ENCODE data around the gene OXNAD1.
A peak's percentile ranks its signal among the peaks of the same experiment; 100 is the strongest.

The OXNAD1 gene

DNA sequence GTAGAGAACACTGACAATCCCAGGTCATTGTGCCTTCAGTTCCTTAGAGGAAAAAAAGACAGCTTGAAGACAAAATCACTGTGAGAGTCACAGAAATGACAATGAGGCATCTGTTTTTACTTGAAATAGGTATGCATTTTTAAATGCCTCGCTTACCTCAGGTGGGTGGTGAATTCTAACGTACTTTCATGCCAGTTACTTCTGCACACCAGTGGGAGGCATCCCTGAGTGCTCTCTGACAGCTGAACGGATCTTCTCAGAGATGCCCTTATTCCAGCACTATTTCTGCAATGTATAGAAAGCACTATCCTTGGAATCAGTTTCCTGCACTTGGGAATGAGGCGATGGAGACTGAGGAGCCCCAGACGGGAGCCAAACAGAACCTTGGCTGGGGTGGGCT, 16.5 kb upstream of the OXNAD1 start:
- no peak for DNase-seq

DNA sequence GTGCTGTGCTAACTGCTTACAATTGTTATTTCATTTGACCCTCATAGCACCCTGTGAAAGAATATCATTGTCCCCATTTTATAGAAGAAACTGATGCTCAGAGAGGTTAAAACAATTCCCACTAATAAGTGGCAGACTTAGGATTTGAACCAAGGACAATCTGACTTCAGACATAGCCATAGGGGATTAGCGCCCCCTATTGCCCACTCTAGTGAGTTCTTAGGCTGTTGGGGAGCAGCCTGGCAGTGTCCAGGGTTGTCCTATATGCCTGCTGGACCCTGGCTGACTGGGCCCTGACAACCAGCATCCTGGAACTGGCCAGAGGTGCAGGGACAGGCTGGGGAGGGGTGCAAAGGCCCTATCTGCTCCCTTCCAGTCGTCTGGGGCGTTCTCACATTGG, 15.7 kb upstream of the OXNAD1 start:
- peak; percentile 40 for DNase-seq

DNA sequence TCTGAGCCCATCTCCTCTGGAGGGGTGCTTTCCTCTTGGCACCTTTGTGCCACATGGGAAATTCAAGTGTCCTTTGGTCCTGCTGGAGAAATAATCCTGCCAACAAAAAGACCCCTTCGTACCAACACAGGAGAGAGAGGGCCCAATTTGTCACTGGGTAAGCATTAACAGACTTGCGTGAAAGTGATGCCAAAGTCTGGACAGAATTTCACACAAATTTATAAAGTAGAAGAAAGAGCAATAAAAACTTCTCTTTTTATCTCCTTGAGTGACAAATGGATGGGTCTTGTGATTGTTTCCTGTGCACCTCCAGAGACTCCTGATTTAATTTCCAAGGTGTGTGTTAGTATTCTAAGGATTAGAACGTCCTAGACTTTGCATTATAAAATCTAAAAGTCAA, 15.1 kb upstream of the OXNAD1 start:
- no peak for DNase-seq

DNA sequence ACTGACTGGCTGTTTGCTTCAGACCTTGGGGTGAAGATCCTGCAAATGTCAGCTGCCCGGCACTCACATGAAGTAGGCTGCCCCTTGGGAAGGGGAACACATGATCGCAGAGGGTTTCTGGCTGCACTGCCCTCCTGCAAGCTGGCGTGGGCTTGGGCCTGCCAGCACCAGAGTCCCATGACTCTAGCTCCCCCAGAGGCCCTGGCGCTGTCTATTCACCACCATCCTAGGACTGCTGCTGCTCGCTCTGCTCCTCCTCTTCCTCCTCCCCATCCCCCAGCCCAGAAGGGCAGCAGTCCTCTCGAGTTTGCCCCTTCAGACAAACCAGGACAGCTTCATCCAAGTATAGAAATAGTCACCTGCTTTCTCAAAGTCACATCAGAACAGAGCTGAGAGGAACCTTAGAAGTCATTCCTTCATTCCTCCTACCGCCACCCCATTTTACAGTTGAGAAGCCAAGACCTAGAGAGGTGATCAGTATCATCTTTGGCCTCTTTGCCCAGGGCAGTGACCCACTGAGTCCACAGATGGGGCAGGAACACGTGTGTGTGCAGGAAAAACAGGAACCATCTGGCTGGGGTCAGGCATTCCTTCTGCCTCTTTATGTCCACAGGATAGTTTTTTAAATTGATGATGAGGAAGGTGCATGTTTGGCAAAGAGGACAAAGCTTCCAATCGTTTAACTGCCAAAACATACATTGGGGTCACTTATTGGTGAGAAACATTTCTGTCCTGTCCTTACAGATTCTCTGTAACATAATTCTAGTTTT, 13.5 kb upstream of the OXNAD1 start:
- DNase-seq = no peak

DNA sequence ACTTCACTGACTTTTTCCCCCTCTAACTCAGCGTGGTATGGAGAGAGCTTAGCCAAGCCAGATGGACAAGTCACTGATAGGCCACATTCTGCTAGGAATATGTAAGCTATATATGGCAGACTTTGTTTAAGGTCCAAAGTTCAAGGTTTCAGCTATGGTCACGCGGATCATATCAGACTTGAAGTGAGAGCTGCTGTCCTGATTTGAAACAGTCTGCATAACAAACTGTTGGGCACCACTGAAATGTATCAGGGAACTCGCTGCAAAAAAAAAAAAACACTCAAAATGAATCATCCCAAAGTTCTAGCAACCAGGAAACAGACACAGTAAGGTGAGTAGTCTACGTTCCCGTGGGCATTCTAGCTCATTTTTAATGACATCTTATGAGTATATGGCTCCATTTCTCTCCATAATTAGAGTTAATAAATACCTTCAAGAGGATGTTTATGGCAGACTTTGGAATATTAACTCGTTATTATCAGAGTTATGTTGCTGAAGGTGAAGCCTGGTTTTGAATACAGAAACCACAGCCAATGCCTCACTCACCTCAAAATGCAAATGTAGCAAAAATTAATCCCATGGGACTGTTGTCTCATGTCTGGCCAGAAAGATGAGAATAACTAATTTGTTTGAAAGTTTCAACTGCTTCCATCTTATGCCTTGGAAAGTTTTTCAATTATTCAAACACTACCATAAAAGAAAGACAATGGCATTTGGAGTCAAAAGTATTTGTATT, 12.6 kb upstream of the OXNAD1 start:
- DNase-seq = no peak

DNA sequence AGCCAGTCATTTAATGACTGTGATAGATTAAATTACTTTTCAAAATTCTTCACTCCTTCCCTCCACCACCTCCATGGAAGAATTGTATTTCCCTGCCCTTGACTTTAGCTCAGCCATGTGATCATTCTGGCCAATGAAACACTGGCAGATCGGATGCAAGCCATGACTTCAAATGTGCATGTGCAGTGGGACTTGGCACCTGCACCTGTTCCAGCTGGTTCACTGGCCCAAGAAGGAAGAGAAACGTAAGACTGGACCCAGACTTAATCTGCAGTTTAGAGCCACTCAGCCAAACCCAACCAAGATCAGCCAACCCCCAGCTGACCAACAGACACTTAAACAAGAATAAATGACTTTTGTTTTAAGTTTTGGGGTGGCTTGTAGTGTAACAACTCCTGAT, 12.0 kb upstream of the OXNAD1 start:
- no peak for DNase-seq

DNA sequence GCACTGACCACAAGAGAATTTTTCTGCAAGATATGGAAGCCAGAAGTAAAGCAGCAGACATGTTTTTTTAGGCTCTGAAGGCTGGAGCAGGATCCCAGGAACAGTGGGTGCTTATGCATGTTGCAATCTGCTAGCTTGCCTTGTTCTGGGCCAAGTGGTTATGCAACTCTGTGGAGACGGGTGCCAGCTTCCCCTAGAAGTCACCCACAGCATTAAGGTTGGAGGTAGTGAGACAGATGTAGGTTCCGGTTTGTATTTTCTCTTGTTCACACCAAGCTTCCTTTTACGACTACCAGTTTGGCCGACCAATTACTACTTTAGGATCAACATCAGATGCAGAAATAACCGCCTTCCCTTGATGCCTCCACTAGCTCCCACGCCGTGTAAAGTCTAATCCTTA, 11.4 kb upstream of the OXNAD1 start:
- no peak for DNase-seq

DNA sequence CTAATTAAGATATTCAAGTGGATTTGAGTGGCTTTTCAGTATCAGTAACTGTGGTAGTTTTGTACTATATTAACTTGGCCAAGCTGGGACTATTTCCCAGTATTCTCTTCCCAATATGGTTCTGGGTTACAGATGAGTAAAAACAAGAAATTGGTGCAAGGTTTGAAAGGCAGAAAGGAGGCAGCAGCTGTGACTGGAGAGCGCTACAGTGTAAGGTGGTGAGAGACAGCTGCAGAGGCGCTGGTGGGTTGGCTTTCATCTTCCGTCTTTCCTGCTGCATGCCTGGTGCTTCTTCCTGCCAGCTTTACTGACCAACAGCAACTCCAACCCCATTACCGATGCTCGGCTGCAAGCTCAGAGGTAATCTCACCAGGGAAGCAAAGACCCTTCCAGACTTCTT, 10.1 kb upstream of the OXNAD1 start:
- DNase-seq = no peak

DNA sequence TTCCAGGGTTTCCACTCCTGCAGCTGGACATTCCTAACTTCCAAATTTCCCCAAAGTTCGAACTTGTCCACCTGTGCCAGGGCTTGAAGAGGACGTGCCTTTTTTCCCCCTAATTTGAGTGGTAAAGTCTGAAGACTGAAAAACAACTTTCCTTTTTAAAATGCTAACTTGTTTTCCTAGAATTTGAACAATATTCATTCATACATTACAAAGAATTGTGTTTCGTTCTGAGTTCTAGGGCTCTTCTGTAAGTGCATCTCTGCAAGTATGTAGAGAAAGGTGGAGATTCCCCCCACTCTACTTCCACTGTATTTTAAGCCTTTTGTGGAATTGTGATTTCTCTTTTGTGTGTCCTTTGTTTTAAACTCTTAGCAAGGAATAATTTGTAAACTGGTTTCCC, 9.7 kb upstream of the OXNAD1 start:
- DNase-seq = no peak

DNA sequence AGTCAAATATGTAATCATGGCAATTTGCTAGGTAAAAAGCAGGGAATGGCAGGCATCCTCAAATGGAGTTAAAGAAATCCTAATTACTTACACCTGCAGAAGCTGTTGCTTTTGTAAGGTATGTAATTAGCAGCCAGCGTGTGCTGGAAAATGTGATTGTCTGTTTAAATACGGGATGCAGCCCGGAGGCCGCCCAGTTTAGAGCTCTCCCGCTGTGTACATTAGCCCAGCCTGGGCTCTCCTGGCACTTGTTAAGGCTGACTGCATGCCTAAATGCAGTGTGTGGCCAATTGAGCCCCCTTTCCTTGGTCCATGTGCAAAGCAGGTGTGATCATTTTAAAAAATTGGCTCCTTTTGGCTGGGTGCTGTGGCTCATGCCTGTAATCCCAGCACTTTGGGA, 9.3 kb upstream of the OXNAD1 start:
- DNase-seq = no peak

DNA sequence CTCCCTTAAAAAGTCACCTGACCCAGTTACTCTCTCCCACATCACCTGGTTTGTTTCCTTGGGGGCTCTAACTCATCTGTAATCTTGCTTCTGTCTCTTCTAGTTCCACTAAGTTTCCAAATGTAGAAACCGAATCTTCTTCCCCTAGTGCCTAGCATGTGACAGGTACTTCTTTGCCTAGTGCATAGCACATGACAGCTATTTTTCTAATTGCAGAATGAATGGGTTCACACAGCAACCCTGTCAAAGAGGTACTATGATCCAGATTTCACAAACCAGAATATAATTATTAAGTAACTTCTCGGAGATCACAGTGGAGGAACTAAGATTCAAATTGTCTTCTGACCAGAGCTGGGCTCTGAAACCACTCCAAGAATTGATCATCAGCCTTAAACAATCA, 7.7 kb upstream of the OXNAD1 start:
- no peak for DNase-seq

DNA sequence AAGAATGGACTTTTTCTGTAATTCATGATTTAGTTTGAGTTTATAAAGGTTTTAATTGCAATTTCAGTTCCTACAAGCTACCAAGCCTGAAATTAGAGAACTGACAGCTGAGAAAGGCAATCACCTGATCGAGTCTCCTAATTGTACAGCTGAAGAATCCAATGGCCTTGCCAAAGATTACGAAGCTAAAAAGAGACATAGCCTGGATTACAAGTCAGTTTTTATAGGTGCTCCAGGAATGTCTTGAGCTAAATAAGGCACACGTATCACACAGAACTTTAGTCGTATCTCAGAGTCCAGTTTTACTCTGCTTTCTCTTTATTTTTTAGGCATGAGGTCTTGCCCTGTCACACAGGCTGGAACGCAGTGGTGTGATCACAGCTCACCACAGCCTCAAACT, 6.8 kb upstream of the OXNAD1 start:
- DNase-seq = no peak

DNA sequence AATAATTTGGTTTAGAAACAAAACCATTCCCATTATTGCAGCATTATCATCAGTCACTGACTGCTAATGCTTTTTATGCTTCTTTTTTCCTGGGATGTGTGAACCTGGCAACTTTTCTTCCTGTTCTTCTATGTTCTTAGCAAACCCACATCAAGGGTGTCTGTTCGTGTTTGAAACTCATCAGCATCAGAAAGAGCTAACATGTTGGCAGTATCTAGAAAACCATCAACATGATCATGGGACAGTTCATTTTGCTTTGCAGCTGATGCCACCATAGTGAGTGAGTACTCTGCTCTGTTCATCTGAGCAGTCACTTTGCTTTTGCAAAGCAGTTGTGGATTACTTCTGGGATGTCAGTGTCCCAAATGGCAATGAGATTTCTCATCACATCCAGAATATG, 6.1 kb upstream of the OXNAD1 start:
- no peak for DNase-seq

DNA sequence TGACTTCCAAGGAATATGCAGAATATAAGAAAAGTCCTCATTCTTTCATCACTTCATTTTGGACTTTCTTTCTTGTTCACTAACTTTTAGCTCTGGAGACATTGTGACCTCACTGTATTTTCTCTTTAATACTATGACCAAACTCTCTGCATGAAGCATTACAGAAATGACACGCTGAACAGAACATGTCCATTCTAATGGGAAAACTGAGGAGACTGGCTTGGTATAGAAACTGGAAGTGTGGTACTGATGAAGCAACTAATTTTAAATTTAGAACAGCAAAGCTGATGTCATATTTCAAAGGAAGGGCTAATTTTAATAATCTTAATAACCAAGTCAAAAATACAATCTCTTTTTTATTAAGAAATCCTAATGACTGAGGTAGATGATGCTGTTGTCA, 5.0 kb upstream of the OXNAD1 start:
- no peak for DNase-seq

DNA sequence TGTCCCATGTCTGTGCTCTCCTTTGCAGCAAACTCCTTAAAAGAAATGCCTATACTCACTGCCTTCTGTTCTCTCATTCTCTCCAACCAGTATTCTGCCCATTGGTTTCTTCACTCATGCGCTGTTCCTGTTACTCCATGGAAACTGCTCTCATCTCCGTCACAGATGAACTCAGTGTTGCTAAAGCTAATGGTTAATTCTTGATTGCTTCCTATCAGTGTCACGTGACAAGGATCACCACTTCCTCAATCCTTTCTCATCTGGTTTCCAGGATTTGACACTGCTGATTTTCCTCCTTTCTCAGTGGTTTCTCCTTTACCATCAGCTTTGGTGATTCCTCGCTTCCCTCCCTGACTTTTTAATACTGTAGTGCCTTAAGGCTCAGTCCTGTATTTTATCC, 2.8 kb upstream of the OXNAD1 start:
- no peak for DNase-seq

DNA sequence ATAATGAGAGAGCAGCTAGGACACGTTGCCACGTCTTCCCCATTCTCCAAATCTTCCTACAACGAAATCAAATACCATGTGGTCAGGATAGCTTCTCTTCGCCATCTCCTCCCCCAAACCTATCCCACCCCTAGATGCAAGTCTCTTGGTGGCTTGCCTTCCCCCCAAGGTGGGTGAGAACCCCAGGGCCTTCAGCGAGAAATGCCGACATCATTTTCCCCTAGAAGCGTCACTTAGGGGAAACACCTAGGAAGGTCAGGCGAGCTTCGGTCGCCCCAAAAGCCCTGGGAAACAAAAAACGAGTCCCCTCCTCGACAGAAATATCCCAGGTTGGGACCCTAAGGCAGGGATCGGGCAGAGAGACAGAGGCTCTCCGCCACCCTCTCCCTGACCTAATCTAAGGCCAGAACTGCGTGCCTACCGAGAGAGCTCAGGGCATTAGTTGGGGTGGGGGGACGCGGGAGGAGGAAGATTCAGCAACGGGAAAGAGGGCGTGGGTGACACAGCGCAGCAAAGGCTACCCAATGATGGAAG, 771 bp upstream of the OXNAD1 start:
- DNase-seq = peak; percentile 37

DNA sequence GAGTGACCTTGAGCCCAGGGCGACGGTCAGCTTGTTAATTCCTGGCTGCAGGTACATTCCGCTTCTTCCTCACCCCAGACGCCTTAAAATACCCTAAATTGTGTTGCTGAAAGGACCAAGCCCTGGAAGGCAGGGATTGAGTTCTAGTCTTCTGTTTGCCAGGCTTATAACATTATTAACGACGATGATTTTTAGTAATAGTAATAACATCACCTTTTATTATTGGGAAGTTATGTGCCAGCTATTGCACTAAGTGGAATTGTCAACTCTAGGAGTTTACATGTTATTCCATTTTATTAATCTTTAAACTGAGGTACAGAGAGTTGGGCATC, 409 bp downstream of the OXNAD1 start:
- no peak for DNase-seq

DNA sequence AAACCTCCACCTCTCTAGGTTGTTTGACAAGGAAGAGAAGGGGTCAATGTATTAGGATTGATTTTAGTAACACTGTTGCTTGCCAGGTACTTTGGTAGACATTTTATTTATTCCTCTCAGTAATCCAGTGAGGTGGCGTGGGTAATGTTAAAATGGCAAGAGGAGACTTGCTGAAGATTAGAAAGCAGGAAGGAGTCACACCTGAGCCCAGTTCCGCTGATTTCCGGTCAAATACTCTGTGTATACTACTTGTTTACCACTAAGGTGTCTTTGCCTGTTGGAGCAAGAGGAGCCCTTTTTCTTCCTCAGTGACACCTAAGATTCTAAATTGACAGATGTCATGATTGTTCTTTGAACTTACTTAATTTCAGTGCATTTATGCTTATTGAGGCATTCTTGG, 1.7 kb downstream of the OXNAD1 start:
- DNase-seq = no peak

DNA sequence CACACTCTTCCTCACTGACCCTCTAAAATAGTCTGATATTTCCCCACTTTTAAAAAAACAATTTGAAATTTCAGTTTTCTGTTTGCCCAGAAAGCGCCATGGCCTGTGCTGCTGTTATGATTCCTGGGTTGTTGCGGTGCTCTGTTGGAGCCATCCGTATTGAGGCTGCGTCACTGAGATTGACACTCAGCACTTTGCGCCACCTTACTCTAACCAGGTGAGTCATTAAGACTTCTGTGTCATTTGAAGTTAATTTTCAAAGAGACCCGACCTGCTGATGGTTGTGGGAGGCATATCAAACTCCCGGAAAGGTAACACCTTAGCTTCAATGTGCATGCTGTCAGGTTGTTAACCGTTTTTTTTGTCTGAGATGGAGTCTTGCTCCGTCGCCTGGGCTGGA, 5.8 kb downstream of the OXNAD1 start:
- DNase-seq = no peak

DNA sequence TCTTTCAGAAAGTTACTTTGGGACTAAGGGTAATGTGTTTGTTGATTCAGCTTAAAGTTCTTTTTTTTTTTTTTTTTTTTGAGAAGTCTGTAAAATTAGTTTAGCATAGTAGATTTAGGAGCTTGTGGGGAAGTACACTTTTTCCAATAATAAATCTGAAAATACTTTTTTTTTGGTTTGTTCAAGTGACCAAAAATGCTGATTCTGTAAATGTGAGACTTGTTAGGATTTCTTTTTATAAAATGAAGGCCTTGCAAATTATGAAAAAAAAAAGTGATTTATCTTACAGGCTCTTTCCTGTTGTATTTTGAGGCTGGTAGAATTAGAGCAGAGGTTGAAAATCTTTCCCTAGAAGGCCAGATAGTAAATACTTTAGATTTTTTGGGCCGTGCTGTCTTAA, 7.6 kb downstream of the OXNAD1 start:
- DNase-seq = no peak

DNA sequence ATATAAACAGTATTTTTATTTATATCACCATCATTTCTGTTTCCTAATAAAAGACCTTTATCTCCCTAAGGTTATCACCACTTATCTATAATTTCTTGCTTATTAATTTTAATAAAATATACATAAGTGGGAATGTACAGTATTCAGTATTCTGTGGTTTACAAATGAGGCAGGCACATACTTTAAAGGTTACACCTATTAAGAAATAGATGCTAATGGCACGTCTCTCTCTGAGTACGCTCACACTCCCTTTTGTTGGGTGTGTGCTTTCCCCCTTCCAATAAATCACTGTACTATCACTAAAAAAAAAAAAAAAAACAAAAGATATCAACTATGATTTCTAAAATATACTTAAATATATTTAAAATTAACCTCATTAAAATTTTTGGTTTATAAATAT, 8.9 kb downstream of the OXNAD1 start:
- DNase-seq = no peak

DNA sequence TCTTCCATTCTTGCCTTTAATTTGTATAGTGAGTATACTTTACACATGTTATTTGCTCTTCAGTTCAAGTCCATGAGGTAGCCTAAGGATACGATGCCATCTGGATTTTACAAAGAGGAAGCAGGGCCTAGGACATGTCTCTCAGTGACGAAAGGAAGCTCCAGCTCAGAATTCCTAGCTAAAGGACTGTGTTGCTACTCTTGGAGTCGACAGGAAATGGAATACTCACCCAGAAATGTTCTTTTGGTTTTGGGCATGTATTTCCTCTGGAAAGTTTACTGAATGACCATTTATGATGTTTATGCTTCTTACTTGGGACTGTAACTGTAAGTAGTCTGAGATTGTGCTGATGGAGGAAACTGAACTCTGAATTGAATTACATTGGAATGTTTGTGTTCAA, 12.5 kb downstream of the OXNAD1 start:
- DNase-seq = no peak

DNA sequence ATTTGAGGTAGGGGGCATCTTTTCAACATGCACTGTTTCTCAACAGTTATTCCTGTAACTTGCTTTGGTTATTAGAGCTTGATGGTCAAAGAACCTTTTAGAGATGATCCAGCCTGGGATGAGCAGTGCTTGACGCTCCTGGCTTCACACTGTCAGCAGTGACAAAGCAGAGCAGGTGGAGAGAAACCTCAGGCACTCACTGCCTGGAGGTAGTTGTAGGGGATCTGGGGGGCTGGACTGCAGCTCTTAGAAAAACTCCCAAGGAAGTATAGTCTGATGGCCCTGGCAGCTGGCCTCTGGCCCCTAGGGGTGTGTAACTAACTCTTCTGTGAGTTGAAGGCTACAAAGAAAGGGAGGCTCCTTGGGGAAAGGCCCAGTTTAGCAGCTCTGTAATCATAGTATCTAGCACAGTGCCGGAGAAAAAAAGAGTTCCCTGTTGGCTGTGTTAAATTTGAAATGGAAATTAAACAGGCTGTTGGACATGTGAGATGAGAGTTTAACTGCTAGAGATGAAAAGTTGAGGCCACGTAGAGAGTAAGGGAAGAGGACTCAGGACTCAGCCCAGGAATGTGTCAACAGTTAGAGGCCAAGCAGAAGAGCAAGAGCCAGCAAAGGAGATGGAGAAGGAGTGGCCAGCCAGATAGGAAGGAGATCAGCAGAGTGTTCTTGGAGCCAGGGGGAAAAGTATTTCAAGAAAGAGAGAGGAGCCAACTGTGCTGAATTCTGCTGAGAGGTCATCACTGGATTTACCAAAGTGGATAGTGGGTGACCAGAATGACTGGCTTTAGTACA, 14.2 kb downstream of the OXNAD1 start:
- DNase-seq = no peak

DNA sequence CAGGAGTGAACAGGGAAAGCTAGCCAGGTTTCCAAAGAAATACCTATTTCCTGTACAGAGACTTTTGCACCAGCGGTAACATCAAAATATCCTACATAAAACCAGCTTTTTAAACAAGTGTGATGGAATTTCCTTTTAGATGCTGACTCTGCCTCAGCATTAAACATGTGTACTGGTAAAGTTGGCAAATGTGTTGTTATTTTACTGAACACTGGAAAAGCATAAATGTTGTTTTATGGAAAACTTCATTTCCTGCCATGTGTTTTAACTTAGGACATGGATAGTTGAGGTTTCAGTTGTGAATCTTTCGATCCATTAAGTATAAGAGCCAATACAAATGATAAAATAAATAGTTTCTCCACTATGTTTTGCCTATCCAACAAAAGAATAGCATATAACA, 15.7 kb downstream of the OXNAD1 start:
- no peak for DNase-seq

All from 8988T (cell line).